ENCODE data around the gene KCNQ1. TPM values are rescaled to one million over a fixed set of nuclear protein-coding genes. Genes with fewer than 3 reads are reported as not detected.

The KCNQ1 gene
- total RNA-seq, 1 donor from 2014 or later, result 0.07 TPM

GRCh38 chr11:2759228-2760195, 314.7 kb downstream of the KCNQ1 start:
- no peak for DNase-seq (ENCODE audit: low read depth, low spot score)

GRCh38 chr11:2760196-2760871, 315.5 kb downstream of the KCNQ1 start:
- DNase-seq (ENCODE audit: low read depth, low spot score), result no peak

- no peak for DNase-seq (ENCODE audit: low read depth, low spot score)
Measured at GRCh38 chr11:2761131-2762030, 316.6 kb downstream of the KCNQ1 start.

GRCh38 chr11:2762031-2762380, 317.2 kb downstream of the KCNQ1 start:
- DNase-seq (ENCODE audit: low read depth, low spot score), result no peak

- no peak for DNase-seq (ENCODE audit: low read depth, low spot score)
Measured at GRCh38 chr11:2762451-2762850, 317.6 kb downstream of the KCNQ1 start.

- DNase-seq (ENCODE audit: low read depth, low spot score), result no peak
Measured at GRCh38 chr11:2763984-2764383, 319.2 kb downstream of the KCNQ1 start.

- no peak for DNase-seq (ENCODE audit: low read depth, low spot score)
Measured at GRCh38 chr11:2765491-2765890, 320.7 kb downstream of the KCNQ1 start.

- DNase-seq (ENCODE audit: low read depth, low spot score), result no peak
Measured at GRCh38 chr11:2766166-2766565, 321.4 kb downstream of the KCNQ1 start.

GRCh38 chr11:2767071-2767470, 322.3 kb downstream of the KCNQ1 start:
- no peak for DNase-seq (ENCODE audit: low read depth, low spot score)

GRCh38 chr11:2767801-2768200, 323.0 kb downstream of the KCNQ1 start:
- DNase-seq (ENCODE audit: low read depth, low spot score), result no peak

GRCh38 chr11:2768471-2769408, 323.9 kb downstream of the KCNQ1 start:
- DNase-seq (ENCODE audit: low read depth, low spot score), result no peak

- DNase-seq (ENCODE audit: low read depth, low spot score), result no peak
Measured at GRCh38 chr11:2769409-2770095, 324.7 kb downstream of the KCNQ1 start.

- DNase-seq (ENCODE audit: low read depth, low spot score), result no peak
Measured at GRCh38 chr11:2770096-2770751, 325.4 kb downstream of the KCNQ1 start.

GRCh38 chr11:2770761-2771301, 326.0 kb downstream of the KCNQ1 start:
- DNase-seq (ENCODE audit: low read depth, low spot score), result no peak

GRCh38 chr11:2771758-2772466, 327.1 kb downstream of the KCNQ1 start:
- no peak for DNase-seq (ENCODE audit: low read depth, low spot score)

GRCh38 chr11:2772544-2773031, 327.8 kb downstream of the KCNQ1 start:
- DNase-seq (ENCODE audit: low read depth, low spot score), result no peak

- no peak for DNase-seq (ENCODE audit: low read depth, low spot score)
Measured at GRCh38 chr11:2774173-2775082, 329.6 kb downstream of the KCNQ1 start.

Data from pulmonary artery endothelial cell (primary cell).